Measurements from ENCODE around the gene AFF3.

- TF ChIP-seq CTCF (IDR thresholded peaks at IDR 0.05) = no peak
- TF ChIP-seq POLR2A (IDR thresholded peaks at IDR 0.05) = no peak
Measured at GRCh38 chr2:99974682-99975375, 167.6 kb downstream of the AFF3 start.

Measured in uterus (tissue), 2 donors.